ENCODE measurements around the gene TNIK. TPM values are rescaled to one million over a fixed set of nuclear protein-coding genes. Genes with fewer than 3 reads are reported as not detected.

Gene TNIK
- total and polyA plus RNA-seq, 2 experiments from 2014 or later = 14.6 to 34.3 TPM

DNA sequence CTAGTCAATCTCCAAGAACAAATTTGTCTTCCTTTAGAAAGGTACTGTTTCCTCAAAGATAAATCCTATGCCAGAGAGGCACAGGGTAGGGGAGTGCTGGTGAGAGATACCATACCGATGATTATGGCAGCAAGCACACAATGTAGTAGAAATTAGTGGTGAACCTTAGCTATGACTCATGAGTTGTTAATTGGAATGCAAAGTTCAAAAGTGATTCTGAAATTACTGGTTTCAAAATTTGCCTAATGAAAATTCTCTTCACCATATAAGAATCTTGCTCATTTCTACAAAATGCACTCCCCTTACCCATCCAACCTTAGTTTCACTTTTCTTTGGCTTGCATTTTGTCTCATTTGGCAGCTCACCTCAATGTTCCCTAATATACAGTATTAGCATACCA, 294.2 kb downstream of the TNIK start:
- peaks cover 1% of the 10 kb centered on the region for H3K27me3 Mint-ChIP-seq (ENCODE audit: insufficient read depth, low read depth, poor library complexity)
- H3K9me2 ChIP-seq (ENCODE audit: insufficient read depth) = no peaks in the 10 kb centered on the region
- H3K27ac ChIP-seq (ENCODE audit: low read depth) = peak overlapping the region; percentile 7; the same call in 1 of the 2 replicates
- H3K4me1 ChIP-seq (ENCODE audit: insufficient read depth) = peaks cover 14% of the 10 kb centered on the region
- H3K4me1 Mint-ChIP-seq = peaks cover 23% of the 10 kb centered on the region
- H3K4me3 ChIP-seq = no peak overlapping the region
- no peak overlapping the region for H2AFZ ChIP-seq
- TF ChIP-seq EZH2phosphoT487 (IDR thresholded peaks at IDR 0.05; ENCODE audit: unreplicated experiment) = no peak
- TF ChIP-seq CREB1 (CRISPR knock-in tag; IDR thresholded peaks at IDR 0.05; ENCODE audit: low read depth) = no peak
- TF ChIP-seq ZNF331 (CRISPR knock-in tag; IDR thresholded peaks at IDR 0.05; ENCODE audit: low read depth) = no peak
- TF ChIP-seq, protein P1, sequence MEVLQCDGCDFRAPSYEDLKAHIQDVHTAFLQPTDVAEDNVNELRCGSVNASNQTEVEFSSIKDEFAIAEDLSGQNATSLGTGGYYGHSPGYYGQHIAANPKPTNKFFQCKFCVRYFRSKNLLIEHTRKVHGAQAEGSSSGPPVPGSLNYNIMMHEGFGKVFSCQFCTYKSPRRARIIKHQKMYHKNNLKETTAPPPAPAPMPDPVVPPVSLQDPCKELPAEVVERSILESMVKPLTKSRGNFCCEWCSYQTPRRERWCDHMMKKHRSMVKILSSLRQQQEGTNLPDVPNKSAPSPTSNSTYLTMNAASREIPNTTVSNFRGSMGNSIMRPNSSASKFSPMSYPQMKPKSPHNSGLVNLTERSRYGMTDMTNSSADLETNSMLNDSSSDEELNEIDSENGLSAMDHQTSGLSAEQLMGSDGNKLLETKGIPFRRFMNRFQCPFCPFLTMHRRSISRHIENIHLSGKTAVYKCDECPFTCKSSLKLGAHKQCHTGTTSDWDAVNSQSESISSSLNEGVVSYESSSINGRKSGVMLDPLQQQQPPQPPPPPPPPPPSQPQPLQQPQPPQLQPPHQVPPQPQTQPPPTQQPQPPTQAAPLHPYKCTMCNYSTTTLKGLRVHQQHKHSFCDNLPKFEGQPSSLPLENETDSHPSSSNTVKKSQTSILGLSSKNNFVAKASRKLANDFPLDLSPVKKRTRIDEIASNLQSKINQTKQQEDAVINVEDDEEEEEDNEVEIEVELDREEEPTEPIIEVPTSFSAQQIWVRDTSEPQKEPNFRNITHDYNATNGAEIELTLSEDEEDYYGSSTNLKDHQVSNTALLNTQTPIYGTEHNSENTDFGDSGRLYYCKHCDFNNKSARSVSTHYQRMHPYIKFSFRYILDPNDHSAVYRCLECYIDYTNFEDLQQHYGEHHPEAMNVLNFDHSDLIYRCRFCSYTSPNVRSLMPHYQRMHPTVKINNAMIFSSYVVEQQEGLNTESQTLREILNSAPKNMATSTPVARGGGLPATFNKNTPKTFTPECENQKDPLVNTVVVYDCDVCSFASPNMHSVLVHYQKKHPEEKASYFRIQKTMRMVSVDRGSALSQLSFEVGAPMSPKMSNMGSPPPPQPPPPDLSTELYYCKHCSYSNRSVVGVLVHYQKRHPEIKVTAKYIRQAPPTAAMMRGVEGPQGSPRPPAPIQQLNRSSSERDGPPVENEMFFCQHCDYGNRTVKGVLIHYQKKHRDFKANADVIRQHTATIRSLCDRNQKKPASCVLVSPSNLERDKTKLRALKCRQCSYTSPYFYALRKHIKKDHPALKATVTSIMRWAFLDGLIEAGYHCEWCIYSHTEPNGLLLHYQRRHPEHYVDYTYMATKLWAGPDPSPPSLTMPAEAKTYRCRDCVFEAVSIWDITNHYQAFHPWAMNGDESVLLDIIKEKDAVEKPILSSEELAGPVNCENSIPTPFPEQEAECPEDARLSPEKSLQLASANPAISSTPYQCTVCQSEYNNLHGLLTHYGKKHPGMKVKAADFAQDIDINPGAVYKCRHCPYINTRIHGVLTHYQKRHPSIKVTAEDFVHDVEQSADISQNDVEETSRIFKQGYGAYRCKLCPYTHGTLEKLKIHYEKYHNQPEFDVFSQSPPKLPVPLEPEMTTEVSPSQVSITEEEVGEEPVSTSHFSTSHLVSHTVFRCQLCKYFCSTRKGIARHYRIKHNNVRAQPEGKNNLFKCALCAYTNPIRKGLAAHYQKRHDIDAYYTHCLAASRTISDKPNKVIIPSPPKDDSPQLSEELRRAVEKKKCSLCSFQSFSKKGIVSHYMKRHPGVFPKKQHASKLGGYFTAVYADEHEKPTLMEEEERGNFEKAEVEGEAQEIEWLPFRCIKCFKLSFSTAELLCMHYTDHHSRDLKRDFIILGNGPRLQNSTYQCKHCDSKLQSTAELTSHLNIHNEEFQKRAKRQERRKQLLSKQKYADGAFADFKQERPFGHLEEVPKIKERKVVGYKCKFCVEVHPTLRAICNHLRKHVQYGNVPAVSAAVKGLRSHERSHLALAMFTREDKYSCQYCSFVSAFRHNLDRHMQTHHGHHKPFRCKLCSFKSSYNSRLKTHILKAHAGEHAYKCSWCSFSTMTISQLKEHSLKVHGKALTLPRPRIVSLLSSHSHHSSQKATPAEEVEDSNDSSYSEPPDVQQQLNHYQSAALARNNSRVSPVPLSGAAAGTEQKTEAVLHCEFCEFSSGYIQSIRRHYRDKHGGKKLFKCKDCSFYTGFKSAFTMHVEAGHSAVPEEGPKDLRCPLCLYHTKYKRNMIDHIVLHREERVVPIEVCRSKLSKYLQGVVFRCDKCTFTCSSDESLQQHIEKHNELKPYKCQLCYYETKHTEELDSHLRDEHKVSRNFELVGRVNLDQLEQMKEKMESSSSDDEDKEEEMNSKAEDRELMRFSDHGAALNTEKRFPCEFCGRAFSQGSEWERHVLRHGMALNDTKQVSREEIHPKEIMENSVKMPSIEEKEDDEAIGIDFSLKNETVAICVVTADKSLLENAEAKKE (CRISPR knock-in tag; IDR thresholded peaks at IDR 0.05) = no peak
- peak overlapping the region; percentile 27; the same call in 1 of the 2 replicates for H3K4me2 ChIP-seq
- H3K36me3 ChIP-seq (ENCODE audit: insufficient read depth) = peaks cover 3% of the 10 kb centered on the region; the same call in 1 of the 2 replicates
- no peaks in the 10 kb centered on the region for H3F3A ChIP-seq (replicated peaks; ENCODE audit: low read depth)
- DNase-seq (ENCODE audit: low spot score) = no peak
- H4K20me1 ChIP-seq (replicated peaks; ENCODE audit: insufficient read depth) = no peaks in the 10 kb centered on the region
- H3K79me2 ChIP-seq (replicated peaks; ENCODE audit: insufficient read depth) = no peaks in the 10 kb centered on the region
- peak overlapping the region; percentile 71; the same call in 1 of the 2 replicates for H3K27ac Mint-ChIP-seq
- H3K27me3 ChIP-seq (ENCODE audit: insufficient read depth) = no peaks in the 10 kb centered on the region
- no peak; the same call in 2 of the 3 replicates for ATAC-seq
- H3K36me3 Mint-ChIP-seq (ENCODE audit: low read depth) = peaks cover 44% of the 10 kb centered on the region
- no peak overlapping the region for H3K4me3 Mint-ChIP-seq
- peaks cover 7% of the 10 kb centered on the region for H3K9me3 Mint-ChIP-seq

DNA sequence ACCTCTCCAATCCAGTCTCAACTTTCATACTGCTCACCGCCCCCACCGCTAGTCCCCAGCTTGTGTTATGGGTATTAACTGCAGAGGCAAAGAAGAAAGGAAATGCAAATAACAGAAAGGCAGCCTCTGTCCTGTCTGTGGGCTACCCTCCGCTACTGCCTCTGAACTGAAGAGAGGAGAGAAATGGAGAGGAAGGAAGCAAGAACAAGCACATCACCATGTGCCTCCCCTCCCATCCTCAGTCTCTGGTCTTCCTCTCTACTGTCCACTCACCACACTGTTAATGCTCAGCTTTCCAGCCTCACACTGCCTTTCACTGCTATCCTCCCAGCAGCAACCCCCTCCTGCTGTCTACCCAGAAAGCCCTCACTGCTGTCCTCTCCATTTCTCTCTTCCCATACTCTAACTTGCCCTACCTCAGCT, 294.7 kb downstream of the TNIK start:
- Mint-ChIP-seq H3K27me3 (ENCODE audit: insufficient read depth, low read depth, poor library complexity) (peaks cover 1% of the 10 kb centered on the region), H3K4me1 (peaks cover 23% of the 10 kb centered on the region), H3K27ac (peak overlapping the region; percentile 71), H3K9me3 (peaks cover 7% of the 10 kb centered on the region), H3K36me3 (ENCODE audit: low read depth) (peaks cover 49% of the 10 kb centered on the region), H3K4me3 (no peak overlapping the region)
- Histone ChIP-seq H3K79me2 (replicated peaks; ENCODE audit: insufficient read depth) (no peaks in the 10 kb centered on the region), H3K9me2 (ENCODE audit: insufficient read depth) (no peaks in the 10 kb centered on the region), H3K27ac (ENCODE audit: low read depth) (peak overlapping the region; percentile 7; the same call in 1 of the 2 replicates), H2AFZ (no peak overlapping the region), H3K27me3 (ENCODE audit: insufficient read depth) (no peaks in the 10 kb centered on the region), H3F3A (replicated peaks; ENCODE audit: low read depth) (no peaks in the 10 kb centered on the region), H3K4me2 (peak overlapping the region; percentile 27; the same call in 1 of the 2 replicates), H3K4me3 (no peak overlapping the region), H4K20me1 (replicated peaks; ENCODE audit: insufficient read depth) (no peaks in the 10 kb centered on the region), H3K36me3 (ENCODE audit: insufficient read depth) (peaks cover 8% of the 10 kb centered on the region; the same call in 1 of the 2 replicates), H3K4me1 (ENCODE audit: insufficient read depth) (peaks cover 14% of the 10 kb centered on the region)
- ATAC-seq (peak; percentile 88), DNase-seq (ENCODE audit: low spot score) (peak; percentile 70)
- TF ChIP-seq, protein P1 (CRISPR knock-in tag; IDR thresholded peaks at IDR 0.05) = 0 out of 2 replicates have a peak, but pooled peaks have one; percentile 25
- no peak for TF ChIP-seq NANOG (IDR thresholded peaks at IDR 0.05; ENCODE audit: borderline replicate concordance)
